Measurements from ENCODE around the gene GRK4.

GRK4 gene

GRCh38 chr4:2996415-2996814 is 33.0 kb downstream of the GRK4 start:
- Histone ChIP-seq H3K27me3 (ENCODE audit: insufficient read depth, poor library complexity, severe bottlenecking) (no peaks in the 10 kb centered on the region), H3K4me3 (replicated peaks; ENCODE audit: insufficient read depth, low read length) (no peak overlapping the region), H3K27ac (replicated peaks) (no peak overlapping the region)
- no peak for DNase-seq (ENCODE audit: low read depth in 1 of 2, low spot score in 1 of 2)
- TF ChIP-seq, protein P1, sequence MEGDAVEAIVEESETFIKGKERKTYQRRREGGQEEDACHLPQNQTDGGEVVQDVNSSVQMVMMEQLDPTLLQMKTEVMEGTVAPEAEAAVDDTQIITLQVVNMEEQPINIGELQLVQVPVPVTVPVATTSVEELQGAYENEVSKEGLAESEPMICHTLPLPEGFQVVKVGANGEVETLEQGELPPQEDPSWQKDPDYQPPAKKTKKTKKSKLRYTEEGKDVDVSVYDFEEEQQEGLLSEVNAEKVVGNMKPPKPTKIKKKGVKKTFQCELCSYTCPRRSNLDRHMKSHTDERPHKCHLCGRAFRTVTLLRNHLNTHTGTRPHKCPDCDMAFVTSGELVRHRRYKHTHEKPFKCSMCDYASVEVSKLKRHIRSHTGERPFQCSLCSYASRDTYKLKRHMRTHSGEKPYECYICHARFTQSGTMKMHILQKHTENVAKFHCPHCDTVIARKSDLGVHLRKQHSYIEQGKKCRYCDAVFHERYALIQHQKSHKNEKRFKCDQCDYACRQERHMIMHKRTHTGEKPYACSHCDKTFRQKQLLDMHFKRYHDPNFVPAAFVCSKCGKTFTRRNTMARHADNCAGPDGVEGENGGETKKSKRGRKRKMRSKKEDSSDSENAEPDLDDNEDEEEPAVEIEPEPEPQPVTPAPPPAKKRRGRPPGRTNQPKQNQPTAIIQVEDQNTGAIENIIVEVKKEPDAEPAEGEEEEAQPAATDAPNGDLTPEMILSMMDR (IDR thresholded peaks at IDR 0.05; ENCODE audit: insufficient read depth, low read length) = no peak
- TF ChIP-seq GABPA (IDR thresholded peaks at IDR 0.05; ENCODE audit: low read depth) (no peak), SPI1 (IDR thresholded peaks at IDR 0.05; ENCODE audit: borderline replicate concordance, low read depth) (no peak)
- TF ChIP-seq, protein P2, sequence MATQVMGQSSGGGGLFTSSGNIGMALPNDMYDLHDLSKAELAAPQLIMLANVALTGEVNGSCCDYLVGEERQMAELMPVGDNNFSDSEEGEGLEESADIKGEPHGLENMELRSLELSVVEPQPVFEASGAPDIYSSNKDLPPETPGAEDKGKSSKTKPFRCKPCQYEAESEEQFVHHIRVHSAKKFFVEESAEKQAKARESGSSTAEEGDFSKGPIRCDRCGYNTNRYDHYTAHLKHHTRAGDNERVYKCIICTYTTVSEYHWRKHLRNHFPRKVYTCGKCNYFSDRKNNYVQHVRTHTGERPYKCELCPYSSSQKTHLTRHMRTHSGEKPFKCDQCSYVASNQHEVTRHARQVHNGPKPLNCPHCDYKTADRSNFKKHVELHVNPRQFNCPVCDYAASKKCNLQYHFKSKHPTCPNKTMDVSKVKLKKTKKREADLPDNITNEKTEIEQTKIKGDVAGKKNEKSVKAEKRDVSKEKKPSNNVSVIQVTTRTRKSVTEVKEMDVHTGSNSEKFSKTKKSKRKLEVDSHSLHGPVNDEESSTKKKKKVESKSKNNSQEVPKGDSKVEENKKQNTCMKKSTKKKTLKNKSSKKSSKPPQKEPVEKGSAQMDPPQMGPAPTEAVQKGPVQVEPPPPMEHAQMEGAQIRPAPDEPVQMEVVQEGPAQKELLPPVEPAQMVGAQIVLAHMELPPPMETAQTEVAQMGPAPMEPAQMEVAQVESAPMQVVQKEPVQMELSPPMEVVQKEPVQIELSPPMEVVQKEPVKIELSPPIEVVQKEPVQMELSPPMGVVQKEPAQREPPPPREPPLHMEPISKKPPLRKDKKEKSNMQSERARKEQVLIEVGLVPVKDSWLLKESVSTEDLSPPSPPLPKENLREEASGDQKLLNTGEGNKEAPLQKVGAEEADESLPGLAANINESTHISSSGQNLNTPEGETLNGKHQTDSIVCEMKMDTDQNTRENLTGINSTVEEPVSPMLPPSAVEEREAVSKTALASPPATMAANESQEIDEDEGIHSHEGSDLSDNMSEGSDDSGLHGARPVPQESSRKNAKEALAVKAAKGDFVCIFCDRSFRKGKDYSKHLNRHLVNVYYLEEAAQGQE (IDR thresholded peaks at IDR 0.05; ENCODE audit: insufficient replicate concordance, low read depth) = no peak

- TF ChIP-seq SPI1 (IDR thresholded peaks at IDR 0.05; ENCODE audit: borderline replicate concordance, low read depth) (no peak), GABPA (IDR thresholded peaks at IDR 0.05; ENCODE audit: low read depth) (no peak), POLR2AphosphoS5 (IDR thresholded peaks at IDR 0.05; ENCODE audit: low read depth) (no peak)
- TF ChIP-seq, protein P2 (IDR thresholded peaks at IDR 0.05; ENCODE audit: insufficient replicate concordance, low read depth) = no peak
- TF ChIP-seq, protein P1 (IDR thresholded peaks at IDR 0.05; ENCODE audit: insufficient read depth, low read length) = no peak
Measured at GRCh38 chr4:3007724-3008123, 44.4 kb downstream of the GRK4 start.

GRCh38 chr4:3009422-3009821 is 46.1 kb downstream of the GRK4 start:
- no peak overlapping the region for H3K4me3 ChIP-seq (replicated peaks; ENCODE audit: insufficient read depth, low read length)
- no peaks in the 10 kb centered on the region for H3K27me3 ChIP-seq (ENCODE audit: insufficient read depth, poor library complexity, severe bottlenecking)
- no peak for DNase-seq (ENCODE audit: low read depth in 1 of 2, low spot score in 1 of 2)
- H3K27ac ChIP-seq (replicated peaks) = no peak overlapping the region
- TF ChIP-seq SPI1 (IDR thresholded peaks at IDR 0.05; ENCODE audit: borderline replicate concordance, low read depth) (no peak), POLR2AphosphoS5 (IDR thresholded peaks at IDR 0.05; ENCODE audit: low read depth) (no peak), GABPA (IDR thresholded peaks at IDR 0.05; ENCODE audit: low read depth) (no peak)
- TF ChIP-seq, protein P1 (IDR thresholded peaks at IDR 0.05; ENCODE audit: insufficient read depth, low read length) = no peak
- TF ChIP-seq, protein P2 (IDR thresholded peaks at IDR 0.05; ENCODE audit: insufficient replicate concordance, low read depth) = no peak

More at GRCh38 chr4:3007724-3008123, 44.4 kb downstream of the GRK4 start:
- Histone ChIP-seq H3K27ac (replicated peaks) (no peak overlapping the region), H3K27me3 (ENCODE audit: insufficient read depth, poor library complexity, severe bottlenecking) (no peaks in the 10 kb centered on the region), H3K4me3 (replicated peaks; ENCODE audit: insufficient read depth, low read length) (no peak overlapping the region)
- DNase-seq (ENCODE audit: low read depth in 1 of 2, low spot score in 1 of 2) = no peak

Measured in HL-60 (cell line).